HFFc6 (cell line): ENCODE results near the gene BRF1. TPM values are rescaled to one million over a fixed set of nuclear protein-coding genes. Genes with fewer than 3 reads are reported as not detected.
A peak's percentile ranks its signal among the peaks of the same experiment; 100 is the strongest.

Source experiments
- DNase-seq: peaks from one replicate; pipeline ENCODE4 v3.0.0-alpha.2; 2018
- H3K27ac Mint-ChIP-seq: 2 replicates; pipeline ENCODE4 v1.8.0; 2020; ENCODE audit warnings: mild to moderate bottlenecking, mixed read lengths
- H3K27me3 Mint-ChIP-seq: 2 replicates; pipeline ENCODE4 v1.8.0; 2021; ENCODE audit warnings: mild to moderate bottlenecking, moderate library complexity, mixed read lengths; ENCODE audit not compliant: insufficient read depth
- H3K36me3 Mint-ChIP-seq: 2 replicates; pipeline ENCODE4 v1.8.0; 2021; ENCODE audit warnings: low read depth, mixed read lengths
- H3K4me1 Mint-ChIP-seq: 2 replicates; pipeline ENCODE4 v1.8.0; 2020; ENCODE audit warnings: low read depth, mixed read lengths
- H3K4me3 Mint-ChIP-seq: 2 replicates; pipeline ENCODE4 v1.8.0; 2020; ENCODE audit warnings: mild to moderate bottlenecking, moderate library complexity, mixed read lengths
- H3K9me3 Mint-ChIP-seq: 2 replicates; pipeline ENCODE4 v1.8.0; 2020; ENCODE audit warnings: mild to moderate bottlenecking, mixed read lengths
- total RNA-seq, 6 experiments: library from RNA; stranded (reverse); fragmentation: NEBNext Ultra II Directional; extraction: Animal tissue kit (Norgen Biotek cat#: 25700); gene quantifications; 2 replicates in 1 of 6; 3 replicates in 5 of 6; pipeline ENCODE4 v1.2.3, GENCODE V29; 2021
- TF ChIP-seq, protein P1 (sequence below): fragments of 200-600 bp; sonication (generic); IDR thresholded peaks from 2 replicates; pipeline ENCODE4 v1.5.0; 2021; ENCODE audit warnings: antibody characterized with exemption, mild to moderate bottlenecking

The BRF1 gene
- total RNA-seq, 6 experiments from 2014 or later, result 20.1 to 25.8 (median 21.8) TPM

DNA sequence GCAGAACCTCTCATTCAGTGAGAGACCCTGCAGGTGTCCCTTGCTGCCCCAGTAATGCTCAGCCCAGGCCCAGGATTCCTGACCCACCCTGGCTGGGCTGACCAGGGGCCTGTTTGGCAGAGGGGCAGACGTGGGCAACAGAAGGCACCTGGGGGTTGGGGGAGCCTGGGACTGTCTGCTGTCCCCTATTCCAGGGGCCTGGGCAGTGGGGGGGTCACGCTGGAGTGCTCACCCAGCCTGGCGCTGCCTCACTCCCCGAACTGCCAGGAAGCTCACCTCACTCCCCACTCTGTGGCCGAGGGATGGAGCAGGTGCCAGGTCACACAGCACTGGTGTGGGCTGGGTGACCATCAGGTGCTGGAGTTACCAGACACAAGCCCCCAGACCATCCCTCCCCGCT lies 97.1 kb downstream of the BRF1 start:
- TF ChIP-seq, protein P1, sequence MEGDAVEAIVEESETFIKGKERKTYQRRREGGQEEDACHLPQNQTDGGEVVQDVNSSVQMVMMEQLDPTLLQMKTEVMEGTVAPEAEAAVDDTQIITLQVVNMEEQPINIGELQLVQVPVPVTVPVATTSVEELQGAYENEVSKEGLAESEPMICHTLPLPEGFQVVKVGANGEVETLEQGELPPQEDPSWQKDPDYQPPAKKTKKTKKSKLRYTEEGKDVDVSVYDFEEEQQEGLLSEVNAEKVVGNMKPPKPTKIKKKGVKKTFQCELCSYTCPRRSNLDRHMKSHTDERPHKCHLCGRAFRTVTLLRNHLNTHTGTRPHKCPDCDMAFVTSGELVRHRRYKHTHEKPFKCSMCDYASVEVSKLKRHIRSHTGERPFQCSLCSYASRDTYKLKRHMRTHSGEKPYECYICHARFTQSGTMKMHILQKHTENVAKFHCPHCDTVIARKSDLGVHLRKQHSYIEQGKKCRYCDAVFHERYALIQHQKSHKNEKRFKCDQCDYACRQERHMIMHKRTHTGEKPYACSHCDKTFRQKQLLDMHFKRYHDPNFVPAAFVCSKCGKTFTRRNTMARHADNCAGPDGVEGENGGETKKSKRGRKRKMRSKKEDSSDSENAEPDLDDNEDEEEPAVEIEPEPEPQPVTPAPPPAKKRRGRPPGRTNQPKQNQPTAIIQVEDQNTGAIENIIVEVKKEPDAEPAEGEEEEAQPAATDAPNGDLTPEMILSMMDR, result no peak
- DNase-seq, result no peak
- H3K9me3 Mint-ChIP-seq, result no peaks in the 10 kb centered on the region
- H3K4me1 Mint-ChIP-seq, result peaks cover 9% of the 10 kb centered on the region
- H3K27me3 Mint-ChIP-seq, result peaks cover 8% of the 10 kb centered on the region
- H3K4me3 Mint-ChIP-seq, result no peak overlapping the region
- no peak overlapping the region for H3K27ac Mint-ChIP-seq
- H3K36me3 Mint-ChIP-seq, result no peaks in the 10 kb centered on the region

DNA sequence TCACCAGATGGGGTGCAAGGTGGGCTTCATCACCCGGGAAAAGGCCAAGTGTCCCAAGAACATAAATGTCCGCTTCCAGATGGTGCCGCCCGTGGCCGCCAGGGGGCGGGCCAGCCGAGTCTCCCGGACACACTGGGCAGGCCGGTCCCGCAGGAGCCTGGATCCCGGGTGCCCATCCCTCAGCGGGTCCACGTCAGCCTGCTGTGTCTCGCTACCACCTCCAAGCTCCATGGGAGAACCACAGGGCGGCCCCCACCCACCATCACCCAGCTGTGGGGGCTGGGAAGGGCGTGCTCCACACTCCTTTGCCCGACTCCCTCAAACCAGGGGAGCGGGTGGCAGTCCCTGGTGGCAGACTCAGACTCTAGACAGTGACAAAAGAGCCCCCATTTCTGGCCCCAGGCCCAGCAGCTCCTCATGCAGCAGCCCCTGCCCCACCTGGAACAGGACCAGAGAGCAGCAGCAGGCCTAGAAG lies 97.7 kb downstream of the BRF1 start:
- no peaks in the 10 kb centered on the region for H3K9me3 Mint-ChIP-seq
- H3K36me3 Mint-ChIP-seq, result no peaks in the 10 kb centered on the region
- TF ChIP-seq, protein P1, result peak; percentile 99
- H3K27ac Mint-ChIP-seq, result no peak overlapping the region
- peaks cover 10% of the 10 kb centered on the region for H3K4me1 Mint-ChIP-seq
- peak; percentile 59 for DNase-seq
- peak overlapping the region; percentile 26; the same call in 1 of the 2 replicates for H3K4me3 Mint-ChIP-seq
- H3K27me3 Mint-ChIP-seq, result peaks cover 9% of the 10 kb centered on the region

DNA sequence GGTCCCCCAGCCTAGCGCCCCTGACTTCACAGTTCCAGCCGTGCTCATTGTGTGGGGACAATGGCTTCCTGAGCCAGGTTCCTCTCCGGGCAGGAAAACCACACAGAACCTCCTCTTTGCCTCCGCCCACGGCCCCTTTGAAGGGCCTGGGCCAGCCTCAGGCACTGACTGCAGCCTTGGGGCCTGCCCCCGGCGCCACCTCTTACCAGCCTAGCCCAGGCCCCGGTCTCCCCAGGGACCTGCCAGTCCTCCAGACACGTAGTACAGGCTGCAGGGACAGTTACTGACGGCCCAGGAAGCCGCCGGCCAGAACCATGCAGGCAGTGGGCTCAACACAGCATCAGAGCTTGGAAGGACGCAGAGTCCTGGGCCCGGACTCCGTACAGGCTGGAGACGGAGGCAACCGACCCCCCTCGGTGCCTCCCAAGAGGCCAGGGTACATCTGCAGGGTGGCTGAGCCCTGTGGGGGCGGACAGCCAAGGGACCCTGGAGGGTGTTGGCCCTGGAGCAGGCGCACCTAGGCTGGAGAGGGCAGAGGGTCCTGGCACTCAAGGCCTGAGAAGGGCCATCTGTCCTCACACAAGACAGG lies 98.8 kb downstream of the BRF1 start:
- no peaks in the 10 kb centered on the region for H3K9me3 Mint-ChIP-seq
- peaks cover 9% of the 10 kb centered on the region for H3K27me3 Mint-ChIP-seq
- DNase-seq, result no peak

DNA sequence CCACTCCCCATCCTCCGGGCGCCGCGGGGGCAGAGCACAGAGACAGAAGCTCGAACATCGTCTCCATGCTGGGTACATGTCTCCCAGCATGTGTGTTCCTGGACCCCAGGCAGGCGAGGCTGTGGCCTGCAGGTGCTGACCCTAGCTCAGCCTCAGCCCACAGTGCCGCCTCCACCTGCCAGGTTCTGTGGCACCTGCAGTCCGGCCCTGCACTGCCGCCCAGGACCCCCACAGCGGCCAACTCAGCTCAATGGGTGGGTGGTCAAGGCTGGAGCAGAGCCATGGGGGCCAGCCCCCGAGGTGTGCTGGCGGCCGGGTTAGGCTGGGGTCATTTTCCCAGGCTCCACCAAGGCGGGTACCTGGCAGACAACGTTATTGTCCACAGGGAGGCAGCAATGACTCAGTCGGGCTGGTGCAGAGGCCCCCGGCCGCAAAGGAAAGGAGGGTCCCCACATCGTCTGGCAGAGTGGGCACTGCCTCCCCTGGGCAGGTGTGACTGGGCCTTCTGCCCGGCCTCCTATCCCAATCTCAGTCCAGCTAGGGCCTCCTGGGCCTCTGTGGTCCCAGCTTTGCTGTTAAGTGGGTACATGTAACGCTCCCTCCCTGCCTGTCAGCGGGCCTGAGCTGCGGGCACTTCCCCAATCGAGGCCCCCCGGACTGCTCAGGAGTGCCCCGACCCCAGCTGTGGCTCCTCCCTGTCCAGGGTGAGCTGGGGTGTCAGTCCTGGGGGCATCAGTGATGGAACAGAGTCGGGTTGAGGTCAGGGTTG lies 99.5 kb downstream of the BRF1 start:
- H3K4me1 Mint-ChIP-seq, result peaks cover 10% of the 10 kb centered on the region
- H3K4me3 Mint-ChIP-seq, result no peak overlapping the region
- no peak overlapping the region for H3K27ac Mint-ChIP-seq
- no peak for DNase-seq
- peaks cover 9% of the 10 kb centered on the region for H3K27me3 Mint-ChIP-seq
- H3K9me3 Mint-ChIP-seq, result no peaks in the 10 kb centered on the region
- no peaks in the 10 kb centered on the region for H3K36me3 Mint-ChIP-seq
- TF ChIP-seq, protein P1, result peak; percentile 25; the same call in 1 of the 2 replicates

More for the DNA sequence above, 98.8 kb downstream of the BRF1 start:
- H3K4me1 Mint-ChIP-seq, result peaks cover 10% of the 10 kb centered on the region
- TF ChIP-seq, protein P1, result no peak
- H3K36me3 Mint-ChIP-seq, result no peaks in the 10 kb centered on the region
- H3K27ac Mint-ChIP-seq, result no peak overlapping the region
- H3K4me3 Mint-ChIP-seq, result no peak overlapping the region

DNA sequence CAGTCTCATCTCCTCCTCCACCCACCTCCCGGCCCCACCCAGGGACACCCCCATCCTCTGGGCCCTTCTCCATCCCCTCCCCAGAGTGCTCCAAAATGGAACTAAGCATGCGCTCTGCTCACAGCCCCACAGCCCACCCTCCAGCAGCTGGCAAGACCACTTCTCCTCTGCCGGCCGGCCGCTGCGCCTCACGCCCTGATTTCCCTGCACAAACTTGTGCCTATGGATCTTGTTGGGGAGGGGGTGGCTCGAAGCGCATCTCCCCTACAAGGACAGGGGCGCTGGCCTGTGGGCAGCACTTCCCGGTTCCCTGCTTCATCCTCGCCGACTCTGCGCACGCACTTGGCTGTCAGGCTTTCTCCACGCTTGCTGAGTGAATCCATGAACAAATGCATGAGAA lies 100.2 kb downstream of the BRF1 start:
- Mint-ChIP-seq H3K27me3 (peaks cover 13% of the 10 kb centered on the region), H3K36me3 (no peaks in the 10 kb centered on the region), H3K4me1 (peaks cover 10% of the 10 kb centered on the region), H3K9me3 (no peaks in the 10 kb centered on the region), H3K27ac (no peak overlapping the region), H3K4me3 (no peak overlapping the region)
- TF ChIP-seq, protein P1, result no peak
- DNase-seq, result no peak
